WTC11 (cell line): ENCODE measurements around the gene CDK2.

ENCODE experiments used
- CTCF ChIP-seq: fragments of 200-600 bp; IDR thresholded peaks from 2 replicates; pipeline ENCODE4 v1.8.0; 2022; ENCODE audit warnings: antibody characterized with exemption
- FOXP4 ChIP-seq: sonication (generic); formaldehyde crosslinking; IDR thresholded peaks from 2 replicates; pipeline ENCODE4 v1.8.0; 2022; ENCODE audit warnings: mild to moderate bottlenecking, missing genetic modification reagents
- USF2 ChIP-seq: sonication (generic); formaldehyde crosslinking; IDR thresholded peaks from 2 replicates; pipeline ENCODE4 v1.8.1; 2023; ENCODE audit warnings: mild to moderate bottlenecking, missing genetic modification reagents, moderate library complexity

GRCh38 chr12:56004211-56004610 lies 37.6 kb downstream of the CDK2 start:
- TF ChIP-seq USF2 (CRISPR knock-in tag) (no peak), FOXP4 (CRISPR knock-in tag) (no peak), CTCF (no peak)
